Measurements from ENCODE around the gene CEP89.
A peak's percentile ranks its signal among the peaks of the same experiment; 100 is the strongest.
"Not testable (repeated sequence)": the region's sequence is repeated elsewhere in the genome, so short reads cannot be mapped to it uniquely, and the experiment has no call there.

The CEP89 gene

DNA sequence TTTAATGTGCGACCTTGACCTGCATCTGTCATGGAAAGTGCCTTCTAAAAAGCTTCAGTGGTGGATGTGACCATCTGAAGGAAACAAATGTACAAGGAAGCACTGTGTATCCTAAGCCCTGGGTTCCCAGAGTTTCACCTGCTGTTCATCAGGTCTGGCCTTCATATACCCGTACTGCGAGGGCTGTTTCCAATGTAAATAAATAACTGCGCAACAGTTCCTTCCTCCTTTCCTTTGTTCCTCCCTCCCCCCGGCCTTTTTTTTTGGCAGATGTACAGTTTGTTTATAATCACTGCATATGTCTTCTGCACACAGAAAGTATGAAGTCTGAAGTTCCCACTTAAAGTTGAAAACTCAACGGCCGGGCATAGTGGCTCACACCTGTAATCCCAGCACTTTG lies 5.5 kb upstream of the CEP89 start:
- no peak for TF ChIP-seq ZNF274 (IDR thresholded peaks at IDR 0.05; ENCODE audit: low read depth, low read length)
- no peak overlapping the region for H3K4me3 ChIP-seq (ENCODE audit: low read length)

DNA sequence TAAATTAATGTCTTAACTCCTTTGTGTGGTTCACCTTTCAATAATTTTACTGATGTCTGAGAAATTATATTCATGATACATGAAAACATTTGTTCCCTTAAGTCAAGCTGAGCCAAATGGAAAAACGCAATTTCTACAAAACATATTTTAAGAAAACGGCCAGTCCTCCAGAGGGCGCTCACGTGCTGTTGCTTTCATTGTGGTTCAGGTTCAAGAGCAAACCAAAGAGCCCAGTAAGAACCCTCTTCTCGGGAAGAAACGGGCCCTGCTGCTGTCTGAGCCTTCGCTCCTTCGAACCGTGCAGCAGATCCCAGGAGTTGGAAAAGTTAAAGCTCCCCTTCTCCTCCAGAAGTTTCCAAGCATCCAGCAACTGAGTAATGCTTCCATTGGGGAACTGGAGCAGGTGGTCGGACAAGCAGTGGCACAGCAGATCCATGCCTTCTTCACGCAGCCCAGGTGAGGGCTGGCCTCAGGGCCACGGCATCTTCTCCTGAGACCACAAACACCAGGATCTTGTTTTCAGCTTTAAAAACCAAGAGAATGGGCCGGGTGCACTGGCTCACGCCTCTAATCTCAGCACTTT lies 4.6 kb upstream of the CEP89 start:
- no peak overlapping the region for H3K4me3 ChIP-seq (ENCODE audit: low read length)
- TF ChIP-seq ZNF274 (IDR thresholded peaks at IDR 0.05; ENCODE audit: low read depth, low read length) = no peak

DNA sequence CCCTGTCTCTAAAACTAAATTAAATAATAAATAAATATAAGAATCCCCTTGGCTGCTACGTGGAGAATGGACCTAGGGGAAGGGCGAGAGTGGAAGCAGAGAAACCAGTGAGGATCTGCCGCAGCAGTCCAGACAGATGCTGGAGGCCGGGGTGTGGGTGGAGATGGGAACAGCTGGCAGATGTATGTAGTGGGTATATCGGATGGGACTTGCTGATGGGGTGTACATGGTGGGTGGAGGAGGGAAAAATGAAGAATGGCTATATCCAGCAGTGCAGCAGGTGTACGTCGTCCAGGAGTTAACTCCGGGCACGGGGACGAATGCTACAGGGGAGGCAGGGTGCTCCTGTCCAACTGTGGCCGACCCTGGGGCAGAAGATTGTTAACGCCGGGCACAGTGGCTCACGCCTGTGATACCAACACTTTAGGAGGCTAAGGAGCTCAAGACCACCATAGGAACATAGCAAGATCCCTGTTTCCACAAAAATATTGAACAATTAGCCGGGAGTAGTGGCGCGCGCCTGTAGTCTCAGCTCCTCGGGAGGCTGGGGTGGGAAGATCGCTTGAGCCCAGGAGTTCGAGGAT lies 654 bp downstream of the CEP89 start:
- TF ChIP-seq ZNF274 (IDR thresholded peaks at IDR 0.05; ENCODE audit: low read depth, low read length) = no peak
- H3K4me3 ChIP-seq (ENCODE audit: low read length) = peak overlapping the region; percentile 81

GRCh38 chr19:32969549-32969948 lies 2.2 kb downstream of the CEP89 start:
- no peak for TF ChIP-seq ZNF274 (IDR thresholded peaks at IDR 0.05; ENCODE audit: low read depth, low read length)

GRCh38 chr19:32966750-32967149 lies 5.0 kb downstream of the CEP89 start:
- no peak for TF ChIP-seq ZNF274 (IDR thresholded peaks at IDR 0.05; ENCODE audit: low read depth, low read length)
- H3K4me3 ChIP-seq (ENCODE audit: low read length) = no peak overlapping the region

More at GRCh38 chr19:32969549-32969948, 2.2 kb downstream of the CEP89 start:
- no peak overlapping the region for H3K4me3 ChIP-seq (ENCODE audit: low read length)

GRCh38 chr19:32945260-32945659 lies 26.5 kb downstream of the CEP89 start:
- H3K4me3 ChIP-seq (ENCODE audit: low read length) = no peak overlapping the region
- no peak for TF ChIP-seq ZNF274 (IDR thresholded peaks at IDR 0.05; ENCODE audit: low read depth, low read length)

DNA sequence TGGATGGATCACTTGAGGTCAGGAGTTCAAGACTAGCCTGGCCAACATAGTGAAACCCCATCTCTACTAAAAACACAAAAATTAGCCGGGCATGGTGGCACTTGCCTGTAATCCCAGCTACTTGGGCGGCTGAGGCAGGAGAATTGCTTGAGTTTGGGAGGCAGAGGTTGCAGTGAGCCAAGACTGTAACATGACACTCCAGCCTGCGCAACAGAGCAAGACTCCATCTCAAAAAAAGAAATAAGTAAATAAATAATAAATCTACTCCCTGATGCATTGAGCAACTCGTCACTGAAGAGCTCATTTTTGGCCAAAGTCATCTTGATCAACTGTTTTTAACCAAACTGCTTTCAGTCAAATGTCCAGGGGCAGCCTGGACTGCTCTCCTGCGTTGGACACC lies 30.5 kb downstream of the CEP89 start:
- not testable (repeated sequence) for H3K4me3 ChIP-seq (ENCODE audit: low read length)

- no peak for TF ChIP-seq ZNF274 (IDR thresholded peaks at IDR 0.05; ENCODE audit: low read depth, low read length)
- H3K4me3 ChIP-seq (ENCODE audit: low read length) = no peak overlapping the region
Observed at GRCh38 chr19:32936065-32936464, 35.7 kb downstream of the CEP89 start.

DNA sequence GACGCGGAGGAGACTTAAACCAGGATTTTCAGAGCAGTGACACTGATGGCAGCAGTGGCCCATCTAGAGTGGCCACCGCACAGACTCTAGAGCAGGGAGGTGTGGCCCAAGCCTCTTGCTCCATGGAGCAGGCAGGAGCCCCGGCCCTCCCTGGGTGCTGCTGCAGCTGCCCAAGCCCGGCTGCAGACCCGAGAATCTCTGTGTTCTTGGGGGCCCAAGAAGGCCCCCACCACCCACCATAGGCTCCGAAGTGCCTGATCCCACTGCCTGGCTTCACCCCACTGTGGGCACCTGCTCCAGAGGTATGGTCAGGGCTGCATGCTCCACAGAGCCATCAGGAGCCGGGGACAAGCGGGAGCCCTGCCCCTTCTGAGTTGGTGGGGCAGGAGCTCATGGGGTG lies 36.1 kb downstream of the CEP89 start:
- no peak overlapping the region for H3K4me3 ChIP-seq (ENCODE audit: low read length)
- TF ChIP-seq ZNF274 (IDR thresholded peaks at IDR 0.05; ENCODE audit: low read depth, low read length) = no peak

DNA sequence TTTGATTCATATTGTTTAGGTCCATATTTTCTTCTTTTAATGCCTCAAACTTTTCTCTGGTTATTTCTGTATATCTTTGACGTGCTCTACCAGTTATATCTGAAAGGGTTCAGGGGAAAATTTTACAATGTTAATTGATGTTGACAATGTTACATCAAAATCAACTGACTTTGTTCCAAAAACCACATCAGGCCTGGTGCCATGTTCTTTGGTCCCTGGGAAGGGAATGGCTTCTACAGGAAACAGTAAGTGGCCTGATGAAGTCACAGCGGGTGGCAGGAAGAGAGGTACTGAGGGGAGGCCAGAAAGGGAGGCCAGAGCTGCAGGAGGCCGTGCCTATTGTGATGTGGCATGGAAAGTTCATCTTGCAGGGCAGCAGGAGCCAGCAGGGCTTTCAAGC lies 38.2 kb downstream of the CEP89 start:
- TF ChIP-seq ZNF274 (IDR thresholded peaks at IDR 0.05; ENCODE audit: low read depth, low read length) = no peak
- no peak overlapping the region for H3K4me3 ChIP-seq (ENCODE audit: low read length)

DNA sequence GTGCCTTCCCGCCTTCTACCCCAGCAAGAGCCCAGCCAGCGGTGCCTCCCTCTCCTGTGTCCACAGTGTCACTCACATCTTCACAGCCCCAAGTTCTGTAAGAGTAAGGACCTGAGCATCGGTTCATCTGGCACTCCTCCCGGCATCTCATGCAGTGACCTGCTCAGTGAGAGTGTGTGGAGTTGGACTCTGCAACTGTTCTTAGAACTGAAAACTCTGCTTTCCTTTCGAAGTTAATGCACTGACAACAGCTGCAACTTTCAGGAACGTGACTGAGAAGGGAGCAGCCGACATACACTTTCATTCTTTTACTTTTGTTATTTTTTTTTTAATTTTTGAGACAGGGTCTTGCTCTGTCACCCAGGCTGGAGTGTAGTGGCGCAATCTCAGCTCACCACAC lies 41.2 kb downstream of the CEP89 start:
- H3K4me3 ChIP-seq (ENCODE audit: low read length) = no peak overlapping the region
- TF ChIP-seq ZNF274 (IDR thresholded peaks at IDR 0.05; ENCODE audit: low read depth, low read length) = no peak

GRCh38 chr19:32928806-32929205 lies 43.0 kb downstream of the CEP89 start:
- no peak for TF ChIP-seq ZNF274 (IDR thresholded peaks at IDR 0.05; ENCODE audit: low read depth, low read length)
- H3K4me3 ChIP-seq (ENCODE audit: low read length) = no peak overlapping the region

DNA sequence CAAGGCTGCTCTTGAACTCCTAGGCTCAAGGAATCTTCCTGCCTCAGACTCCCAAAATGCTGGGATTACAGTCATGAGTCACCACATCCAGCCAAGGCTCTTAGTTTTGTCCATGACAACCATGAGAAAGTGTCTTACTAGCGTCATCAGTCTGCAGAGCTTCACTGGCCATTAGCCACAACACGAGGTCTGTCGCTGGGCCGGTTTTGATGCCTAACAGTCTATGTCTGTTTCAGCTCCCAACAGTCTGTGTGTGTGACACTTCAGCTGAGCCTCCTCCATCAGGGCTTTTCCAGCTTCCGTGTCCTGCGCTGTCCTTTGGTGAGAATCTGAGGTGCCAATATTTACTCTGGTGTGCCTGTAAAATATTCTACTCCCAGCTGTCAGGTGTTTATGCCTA lies 47.6 kb downstream of the CEP89 start:
- no peak for TF ChIP-seq ZNF274 (IDR thresholded peaks at IDR 0.05; ENCODE audit: low read depth, low read length)
- H3K4me3 ChIP-seq (ENCODE audit: low read length) = no peak overlapping the region

- no peak for TF ChIP-seq ZNF274 (IDR thresholded peaks at IDR 0.05; ENCODE audit: low read depth, low read length)
- no peak overlapping the region for H3K4me3 ChIP-seq (ENCODE audit: low read length)
Observed at GRCh38 chr19:32921624-32922023, 50.1 kb downstream of the CEP89 start.

DNA sequence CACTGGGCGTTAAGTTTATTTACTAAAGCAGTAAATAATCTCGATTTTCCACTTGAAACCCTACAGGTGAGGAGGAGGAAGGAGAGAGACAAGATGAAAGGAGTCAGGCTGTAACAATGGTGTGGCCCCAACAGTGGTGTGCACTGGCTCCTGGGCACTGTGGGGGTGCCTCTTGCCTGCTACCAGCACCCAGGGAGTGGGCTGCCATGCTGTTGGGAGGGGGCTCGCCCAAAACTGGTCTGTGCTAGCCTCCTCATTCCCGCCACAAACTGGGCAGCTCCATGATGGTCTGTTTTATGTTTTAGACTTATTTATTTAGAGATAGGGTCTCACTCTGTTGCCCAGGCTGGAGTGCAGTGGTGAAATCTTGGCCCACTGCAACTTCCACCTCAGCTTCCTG lies 52.4 kb downstream of the CEP89 start:
- no peak for TF ChIP-seq ZNF274 (IDR thresholded peaks at IDR 0.05; ENCODE audit: low read depth, low read length)
- H3K4me3 ChIP-seq (ENCODE audit: low read length) = no peak overlapping the region

GRCh38 chr19:32917616-32917996 lies 54.2 kb downstream of the CEP89 start:
- H3K4me3 ChIP-seq (ENCODE audit: low read length) = no peak overlapping the region
- TF ChIP-seq ZNF274 (IDR thresholded peaks at IDR 0.05; ENCODE audit: low read depth, low read length) = no peak

Measured in GM08714 (cell line).